Effector CD8-positive, alpha-beta T cell (primary cell): ENCODE data around the gene GRIN3B.

ENCODE experiments used
- DNase-seq: peaks from one replicate; lab custom pipeline; 2025; lab: John Stamatoyannopoulos, UW

The GRIN3B gene

GRCh38 chr19:991174-991931 is 8.9 kb upstream of the GRIN3B start:
- DNase-seq: peak; percentile 70

DNA sequence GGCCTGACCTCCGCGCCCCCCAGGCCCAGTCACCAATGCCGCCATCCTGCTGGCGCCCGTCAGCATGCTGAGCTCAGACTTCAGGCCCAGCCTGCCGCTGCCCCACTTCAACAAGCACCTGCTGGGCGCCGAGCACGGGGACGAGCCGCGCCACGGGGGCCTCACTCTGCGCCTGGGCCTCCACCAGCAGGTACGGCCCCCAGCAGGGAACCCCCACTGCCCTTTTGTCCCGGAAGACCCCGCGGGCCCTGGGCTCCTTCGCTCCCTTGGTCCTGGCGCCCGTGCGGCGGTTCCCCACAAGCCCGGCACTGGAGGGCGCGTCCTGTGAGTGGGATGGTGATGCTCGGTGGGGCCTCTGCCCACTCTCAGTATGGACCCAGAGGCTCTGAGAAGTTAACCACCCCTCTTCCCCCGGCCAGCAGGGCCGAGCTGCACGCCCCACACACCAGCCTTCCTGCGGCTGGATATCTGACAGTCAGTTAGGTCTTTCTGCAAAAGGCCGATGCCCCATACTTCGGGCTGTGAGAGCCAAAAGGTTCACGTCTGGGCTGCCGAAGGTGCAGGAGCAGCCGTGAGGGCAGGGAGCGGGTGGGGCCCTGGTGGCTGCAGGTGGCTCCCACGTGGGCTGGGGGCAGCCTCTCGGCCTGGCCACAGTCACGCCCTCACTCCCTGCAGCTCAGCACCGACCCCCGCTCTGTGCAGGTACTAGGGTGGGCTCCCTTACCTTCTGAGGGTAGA is 8.1 kb upstream of the GRIN3B start:
- DNase-seq: no peak

GRCh38 chr19:992670-993055 is 7.6 kb upstream of the GRIN3B start:
- no peak for DNase-seq

GRCh38 chr19:993361-993830 is 6.8 kb upstream of the GRIN3B start:
- DNase-seq: no peak

DNA sequence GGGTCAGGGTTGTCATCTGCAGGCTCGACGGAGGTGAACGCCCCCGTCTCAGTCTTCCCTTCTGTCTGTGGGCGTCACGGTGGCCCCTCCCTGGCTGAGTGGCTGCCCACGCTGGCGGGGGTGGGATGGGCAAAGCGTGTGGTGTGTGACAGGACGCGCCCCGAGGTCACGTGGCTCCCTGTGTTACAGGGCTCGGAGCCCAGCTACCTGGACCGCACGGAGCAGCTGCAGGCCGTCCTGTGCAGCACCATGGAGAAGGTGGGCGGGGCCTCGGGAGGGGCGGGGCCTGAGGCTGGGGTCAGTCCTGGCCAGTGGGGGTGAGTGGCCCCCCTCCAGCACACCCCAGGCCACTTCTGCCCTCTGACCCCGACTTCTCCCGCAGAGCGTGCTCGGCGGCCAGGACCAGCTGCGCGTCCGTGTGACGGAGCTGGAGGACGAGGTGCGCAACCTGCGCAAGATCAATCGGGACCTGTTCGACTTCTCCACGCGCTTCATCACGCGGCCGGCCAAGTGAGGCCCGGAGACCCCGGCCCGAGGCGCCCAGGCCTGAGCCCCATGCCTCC is 6.3 kb upstream of the GRIN3B start:
- no peak for DNase-seq

DNA sequence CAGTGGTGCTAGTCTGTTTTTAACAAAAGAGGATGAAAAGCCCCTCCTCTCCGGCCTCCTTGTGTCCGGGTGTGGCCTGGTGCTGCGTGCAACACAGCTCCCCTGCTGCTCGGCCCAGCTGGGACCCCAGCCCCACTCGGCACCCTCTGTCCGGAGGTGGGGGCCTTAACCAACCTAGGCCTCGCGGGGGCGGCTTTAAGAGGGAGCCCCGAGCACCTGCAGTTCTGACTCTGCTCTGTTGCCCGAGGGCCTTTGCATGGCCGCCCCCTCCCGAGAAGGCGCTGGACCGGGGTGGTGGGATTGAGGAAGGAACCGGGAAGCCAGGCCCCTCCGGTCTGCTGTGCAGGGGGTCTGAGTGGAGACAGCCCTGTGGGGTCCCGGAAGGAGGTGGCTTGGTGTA is 5.7 kb upstream of the GRIN3B start:
- no peak for DNase-seq

DNA sequence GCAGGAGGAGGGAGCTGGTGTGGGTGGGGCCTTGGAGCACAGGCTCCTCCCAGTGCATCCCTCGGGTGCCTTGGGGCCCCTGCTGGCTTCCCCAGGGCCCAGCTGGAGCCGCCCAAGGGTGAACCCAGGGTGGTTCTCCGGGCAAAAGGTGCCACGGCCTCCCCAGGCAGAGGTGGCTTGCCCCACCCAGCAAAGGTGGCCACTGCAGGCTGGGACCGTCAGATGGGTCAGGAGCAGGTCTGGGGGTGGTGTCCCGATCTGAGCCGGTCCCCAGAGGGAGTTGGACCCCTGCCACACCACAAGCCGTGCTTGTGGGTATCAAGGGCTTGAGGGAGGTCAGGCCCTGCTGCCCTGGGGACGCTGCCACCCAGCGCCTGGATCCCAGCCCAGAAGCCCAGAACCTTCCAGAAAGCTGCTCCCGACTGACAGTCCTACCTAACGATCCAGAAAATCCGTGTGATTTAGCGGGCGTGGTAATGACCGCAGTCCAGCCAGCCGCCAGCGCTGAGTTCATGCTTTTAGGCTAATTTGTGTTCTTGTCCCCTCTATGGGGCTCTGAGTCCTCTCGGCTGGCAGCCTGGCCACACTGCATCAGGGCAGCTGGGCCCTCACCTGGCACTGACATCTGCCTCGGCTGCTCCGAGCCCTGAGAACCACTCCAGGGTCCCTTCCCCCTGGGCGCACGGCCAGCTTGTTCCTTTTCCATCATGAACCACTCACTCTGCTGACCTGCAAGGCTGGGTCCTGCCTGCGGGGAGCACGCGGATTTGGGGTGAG is 5.0 kb upstream of the GRIN3B start:
- DNase-seq: no peak

DNA sequence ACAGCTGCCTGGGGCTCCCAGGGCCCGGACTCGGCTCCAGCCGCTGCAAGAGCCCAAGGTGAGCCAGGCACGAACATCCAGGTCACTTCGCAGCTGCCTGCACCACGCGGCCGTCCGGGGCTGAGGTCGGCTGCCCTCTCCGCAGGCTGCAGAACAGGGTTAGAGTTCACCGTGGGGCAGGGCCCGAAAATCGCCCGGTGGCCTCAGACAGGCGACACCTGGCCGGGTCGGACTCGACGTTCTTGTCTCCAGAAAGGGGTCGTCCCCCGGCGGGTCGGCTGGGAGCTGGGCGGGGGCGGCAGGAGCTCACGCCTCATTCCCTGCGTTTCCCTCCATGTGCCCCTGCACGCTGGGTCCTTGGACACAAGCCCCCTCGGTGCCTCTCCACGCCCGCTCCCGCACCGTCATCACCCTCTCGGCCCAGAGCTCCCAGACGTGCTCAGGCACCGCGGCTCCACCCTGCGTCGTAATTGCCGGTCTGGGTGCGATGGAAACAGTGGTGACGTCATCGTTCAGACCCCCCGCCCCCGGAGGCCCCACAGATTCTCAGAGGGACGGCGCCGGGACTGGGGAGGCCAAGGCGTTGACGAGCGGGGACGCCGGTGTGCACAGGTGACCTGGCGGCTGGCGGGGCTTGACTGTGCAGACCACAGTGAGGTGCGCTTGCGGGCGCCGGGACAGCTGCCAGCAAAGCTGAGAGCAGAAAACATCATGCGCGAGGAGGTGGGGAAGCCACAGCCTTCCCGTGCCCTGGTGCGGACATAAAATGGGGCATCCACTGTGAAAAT is 4.0 kb upstream of the GRIN3B start:
- peak; percentile 72 for DNase-seq

DNA sequence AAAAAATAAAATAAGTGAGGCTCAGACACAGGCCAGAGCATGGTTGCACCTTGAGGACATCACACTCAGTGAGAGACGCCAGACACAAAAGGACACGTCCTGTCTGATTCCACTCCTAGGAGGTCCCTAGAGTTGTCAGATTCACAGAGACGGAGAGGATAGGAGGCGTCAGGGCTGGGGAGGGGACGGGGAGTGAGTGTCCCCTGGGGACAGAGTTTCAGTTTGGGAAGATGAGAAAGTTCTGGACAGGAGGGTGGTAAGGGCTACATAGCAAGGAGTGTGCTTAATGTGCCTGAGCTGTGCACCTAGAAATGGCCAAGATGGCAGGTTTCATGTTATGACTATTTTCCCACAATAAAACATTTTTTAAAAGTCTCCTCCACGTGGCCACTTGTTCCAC is 2.2 kb upstream of the GRIN3B start:
- DNase-seq: no peak

- DNase-seq: no peak
Observed at GRCh38 chr19:999379-999719, 870 bp upstream of the GRIN3B start.

DNA sequence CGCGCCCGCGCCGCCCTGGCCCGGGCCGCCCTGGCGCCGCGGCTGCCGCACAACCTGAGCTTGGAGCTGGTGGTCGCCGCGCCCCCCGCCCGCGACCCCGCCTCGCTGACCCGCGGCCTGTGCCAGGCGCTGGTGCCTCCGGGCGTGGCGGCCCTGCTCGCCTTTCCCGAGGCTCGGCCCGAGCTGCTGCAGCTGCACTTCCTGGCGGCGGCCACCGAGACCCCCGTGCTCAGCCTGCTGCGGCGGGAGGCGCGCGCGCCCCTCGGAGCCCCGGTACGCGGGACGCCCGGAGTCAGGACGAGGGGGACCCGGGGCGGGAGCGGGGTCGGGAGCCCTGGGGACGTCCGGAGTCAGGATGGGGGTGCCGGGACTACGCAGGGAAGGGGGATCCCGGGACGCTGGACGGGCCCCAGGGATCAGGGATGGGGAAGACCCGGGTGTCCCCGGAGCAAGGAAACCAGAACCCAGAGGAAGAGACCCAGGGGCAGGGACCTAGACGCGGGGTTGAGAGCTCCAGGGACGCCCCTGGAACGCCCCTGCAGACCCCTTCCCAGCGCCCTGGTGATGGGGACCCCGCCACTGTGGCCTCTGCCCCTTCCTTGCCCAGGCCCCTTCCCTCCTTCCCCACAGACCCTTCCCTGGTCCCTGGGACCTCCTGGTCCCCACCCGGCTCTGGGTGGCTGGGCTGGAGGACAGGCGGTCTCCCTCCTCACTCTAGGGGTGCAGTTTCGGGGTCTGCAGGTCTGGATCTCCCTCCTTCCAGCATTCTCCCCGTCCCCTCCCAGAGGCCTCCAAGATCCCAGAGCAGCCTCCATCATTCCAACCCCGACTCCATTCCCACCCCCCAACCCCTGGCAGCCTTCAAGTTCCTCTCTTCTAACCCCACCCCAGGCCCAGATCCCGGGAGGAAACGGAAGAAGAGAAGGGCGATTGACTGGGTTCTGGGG is 645 bp downstream of the GRIN3B start:
- no peak for DNase-seq

DNA sequence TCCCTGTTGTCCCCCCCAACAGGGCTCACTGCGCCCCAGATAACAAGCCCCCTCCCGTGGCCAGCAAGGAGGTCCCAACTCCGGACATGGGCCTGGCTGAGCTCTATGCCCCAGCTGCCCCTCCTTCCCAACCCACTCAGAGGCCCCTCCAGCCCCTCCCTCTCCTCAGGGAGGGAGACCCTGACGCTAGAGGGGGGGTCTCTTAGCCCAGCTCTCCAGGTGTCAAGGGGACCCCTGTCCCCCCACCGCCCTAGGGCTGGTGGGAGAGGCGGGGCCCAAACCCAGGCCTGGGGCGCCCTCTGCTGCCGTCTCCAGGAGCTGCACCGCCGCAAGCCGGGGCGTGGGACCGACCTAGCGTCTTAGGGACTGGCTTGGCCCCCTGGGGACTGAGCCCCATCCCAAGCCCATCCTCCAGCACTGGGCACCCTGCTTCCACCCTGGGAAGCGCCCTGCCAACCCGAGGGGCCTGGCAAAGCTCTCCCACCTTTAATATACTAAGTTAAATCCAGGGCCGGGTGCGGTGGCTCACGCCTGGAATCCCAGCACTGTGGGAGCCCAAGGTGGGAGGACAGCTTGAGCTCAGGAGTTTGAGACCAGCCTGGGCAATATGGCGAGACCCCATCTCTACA is 1.4 kb downstream of the GRIN3B start:
- peak; percentile 61 for DNase-seq

DNA sequence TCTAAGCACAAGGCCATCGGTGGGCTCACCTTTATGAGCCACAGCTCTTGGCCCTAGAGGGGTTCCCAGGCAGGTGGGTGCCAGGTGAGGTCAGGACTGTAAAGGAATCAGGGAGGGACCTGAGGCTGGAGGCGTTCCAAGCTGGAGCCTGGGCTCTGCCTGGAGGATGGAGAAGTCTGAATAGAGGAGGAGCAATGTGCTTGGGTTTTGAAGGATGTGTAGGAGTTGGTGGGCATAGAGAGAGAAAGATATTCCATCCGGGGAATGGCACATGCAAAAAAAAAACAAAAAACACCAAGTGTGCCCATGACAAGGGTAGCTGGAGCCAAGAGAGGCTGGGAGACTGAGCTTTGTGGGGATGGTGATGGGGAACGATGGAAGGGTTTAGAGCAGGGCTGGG is 2.4 kb downstream of the GRIN3B start:
- DNase-seq: no peak

DNA sequence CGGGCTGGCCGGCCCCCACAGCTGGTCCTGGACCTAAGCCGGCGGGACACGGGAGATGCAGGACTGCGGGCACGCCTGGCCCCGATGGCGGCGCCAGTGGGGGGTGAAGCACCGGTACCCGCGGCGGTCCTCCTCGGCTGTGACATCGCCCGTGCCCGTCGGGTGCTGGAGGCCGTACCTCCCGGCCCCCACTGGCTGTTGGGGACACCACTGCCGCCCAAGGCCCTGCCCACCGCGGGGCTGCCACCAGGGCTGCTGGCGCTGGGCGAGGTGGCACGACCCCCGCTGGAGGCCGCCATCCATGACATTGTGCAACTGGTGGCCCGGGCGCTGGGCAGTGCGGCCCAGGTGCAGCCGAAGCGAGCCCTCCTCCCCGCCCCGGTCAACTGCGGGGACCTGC is 3.1 kb downstream of the GRIN3B start:
- DNase-seq: no peak

DNA sequence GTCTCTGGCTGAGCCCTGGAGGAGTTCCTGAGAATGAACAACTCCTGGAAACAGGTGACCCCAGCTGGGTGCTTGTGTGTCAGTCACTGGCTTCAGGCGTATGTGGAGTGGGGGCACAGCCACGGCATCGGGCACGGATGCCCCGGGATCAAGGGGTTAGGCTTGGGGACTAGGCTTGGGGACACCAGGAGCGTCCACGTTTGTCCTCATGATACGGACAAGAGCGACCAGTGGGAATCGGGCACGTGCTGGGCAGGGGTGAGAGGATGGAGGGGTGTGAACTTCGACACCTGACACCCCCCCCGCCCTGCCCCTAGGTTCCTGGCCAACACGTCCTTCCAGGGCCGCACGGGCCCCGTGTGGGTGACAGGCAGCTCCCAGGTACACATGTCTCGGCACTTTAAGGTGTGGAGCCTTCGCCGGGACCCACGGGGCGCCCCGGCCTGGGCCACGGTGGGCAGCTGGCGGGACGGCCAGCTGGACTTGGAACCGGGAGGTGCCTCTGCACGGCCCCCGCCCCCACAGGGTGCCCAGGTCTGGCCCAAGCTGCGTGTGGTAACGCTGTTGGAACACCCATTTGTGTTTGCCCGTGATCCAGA is 4.1 kb downstream of the GRIN3B start:
- DNase-seq: no peak

- DNase-seq: no peak
Observed at GRCh38 chr19:1004803-1005664, 4.8 kb downstream of the GRIN3B start.

GRCh38 chr19:1006711-1007398 is 6.6 kb downstream of the GRIN3B start:
- no peak for DNase-seq
